ENCODE results near the gene BLOC1S2.
A peak's percentile ranks its signal among the peaks of the same experiment; 100 is the strongest.

The BLOC1S2 gene

GRCh38 chr10:100229819-100230422 is 56.6 kb downstream of the BLOC1S2 start:
- H3K27ac ChIP-seq = peak overlapping the region; percentile 73
- TF ChIP-seq ZFX (IDR thresholded peaks at IDR 0.05; ENCODE audit: borderline replicate concordance) = no peak
- TF ChIP-seq CTCF (IDR thresholded peaks at IDR 0.05) = no peak

- no peak for TF ChIP-seq CTCF (IDR thresholded peaks at IDR 0.05)
- no peak for TF ChIP-seq ZFX (IDR thresholded peaks at IDR 0.05; ENCODE audit: borderline replicate concordance)
- no peak overlapping the region for H3K27ac ChIP-seq
Measured at GRCh38 chr10:100223879-100224278, 62.6 kb downstream of the BLOC1S2 start.

Measured in 22Rv1 (cell line).